ENCODE results near the gene PISD.

Gene PISD

GRCh38 chr22:31612891-31613285 is 49.1 kb downstream of the PISD start:
- DNase-seq (ENCODE audit: insufficient read length, low spot score) (no peak), FAIRE-seq (no peak)
- TF ChIP-seq CTCF (IDR thresholded peaks at IDR 0.05; ENCODE audit: insufficient read depth, missing control alignments), result no peak

GRCh38 chr22:31611061-31611760 is 50.8 kb downstream of the PISD start:
- DNase-seq (ENCODE audit: insufficient read length, low spot score) (no peak), FAIRE-seq (no peak)
- no peak for TF ChIP-seq CTCF (IDR thresholded peaks at IDR 0.05; ENCODE audit: insufficient read depth, missing control alignments)

GRCh38 chr22:31610611-31611010 is 51.4 kb downstream of the PISD start:
- no peak for TF ChIP-seq CTCF (IDR thresholded peaks at IDR 0.05; ENCODE audit: insufficient read depth, missing control alignments)
- FAIRE-seq (no peak), DNase-seq (ENCODE audit: insufficient read length, low spot score) (no peak)

GRCh38 chr22:31609716-31610115 is 52.3 kb downstream of the PISD start:
- DNase-seq (ENCODE audit: insufficient read length, low spot score) (no peak), FAIRE-seq (no peak)
- no peak for TF ChIP-seq CTCF (IDR thresholded peaks at IDR 0.05; ENCODE audit: insufficient read depth, missing control alignments)

- DNase-seq (ENCODE audit: insufficient read length, low spot score), result no peak
- no peak for TF ChIP-seq CTCF (IDR thresholded peaks at IDR 0.05; ENCODE audit: insufficient read depth, missing control alignments)
- no peak for FAIRE-seq
Measured at GRCh38 chr22:31607696-31608095, 54.3 kb downstream of the PISD start.

GRCh38 chr22:31605851-31606585 is 56.0 kb downstream of the PISD start:
- FAIRE-seq (no peak), DNase-seq (ENCODE audit: insufficient read length, low spot score) (no peak)
- no peak for TF ChIP-seq CTCF (IDR thresholded peaks at IDR 0.05; ENCODE audit: insufficient read depth, missing control alignments)
